NCI-H510A (cell line): ENCODE data around the gene TNK2.
"Not testable (repeated sequence)": the region's sequence is repeated elsewhere in the genome, so short reads cannot be mapped to it uniquely, and the experiment has no call there.

Experiments
- DNase-seq: peaks from one replicate; lab custom pipeline; 2025; lab: John Stamatoyannopoulos, UW

The TNK2 gene

GRCh38 chr3:195916991-195917390 lies 8.6 kb upstream of the TNK2 start:
- no peak for DNase-seq

GRCh38 chr3:195916291-195916690 lies 7.9 kb upstream of the TNK2 start:
- no peak for DNase-seq

- no peak for DNase-seq
Measured at GRCh38 chr3:195914648-195915473, 6.5 kb upstream of the TNK2 start.

GRCh38 chr3:195914146-195914545 lies 5.8 kb upstream of the TNK2 start:
- DNase-seq: not testable (repeated sequence)

- DNase-seq: no peak
Measured at GRCh38 chr3:195913382-195913781, 5.0 kb upstream of the TNK2 start.

GRCh38 chr3:195911946-195912270 lies 3.6 kb upstream of the TNK2 start:
- DNase-seq: no peak

- DNase-seq: no peak
Measured at GRCh38 chr3:195911041-195911945, 2.9 kb upstream of the TNK2 start.

- DNase-seq: no peak
Measured at GRCh38 chr3:195910499-195910845, 2.1 kb upstream of the TNK2 start.

- DNase-seq: peak; percentile 65
Measured at GRCh38 chr3:195909644-195910498, 1.5 kb upstream of the TNK2 start.

- no peak for DNase-seq
Measured at GRCh38 chr3:195908694-195909581, 587 bp upstream of the TNK2 start.

- no peak for DNase-seq
Measured at GRCh38 chr3:195907684-195907933, 742 bp downstream of the TNK2 start.

GRCh38 chr3:195906865-195907683 lies 1.3 kb downstream of the TNK2 start:
- DNase-seq: peak; percentile 69

GRCh38 chr3:195905970-195906864 lies 2.1 kb downstream of the TNK2 start:
- DNase-seq: no peak

GRCh38 chr3:195904368-195904767 lies 4.0 kb downstream of the TNK2 start:
- DNase-seq: no peak

GRCh38 chr3:195903950-195904290 lies 4.4 kb downstream of the TNK2 start:
- no peak for DNase-seq

- not testable (repeated sequence) for DNase-seq
Measured at GRCh38 chr3:195902634-195903033, 5.7 kb downstream of the TNK2 start.

GRCh38 chr3:195901836-195902585 lies 6.3 kb downstream of the TNK2 start:
- not testable (repeated sequence) for DNase-seq

GRCh38 chr3:195900436-195901355 lies 7.7 kb downstream of the TNK2 start:
- peak; percentile 29 for DNase-seq
